ENCODE results near the gene PER1. TPM values are rescaled to one million over a fixed set of nuclear protein-coding genes. Genes with fewer than 3 reads are reported as not detected.

PER1 gene
- total and polyA plus RNA-seq, 2 of the 4 experiments (the other 2 are of a cell fraction), result 3.4 to 10.5 TPM

- Histone ChIP-seq H3K4me1 (ENCODE audit: control insufficient read depth, insufficient read depth, low read length) (no peaks in the 10 kb centered on the region), H3K9me3 (ENCODE audit: control insufficient read depth, insufficient read depth, low read length) (no peaks in the 10 kb centered on the region), H2AK9ac (replicated peaks; ENCODE audit: low read depth, low read length, poor library complexity) (peak overlapping the region; percentile 61), H3K4me2 (ENCODE audit: low read depth, low read length) (no peak overlapping the region), H4K5ac (ENCODE audit: low read depth, low read length) (no peak overlapping the region), H3K27me3 (ENCODE audit: control insufficient read depth, insufficient read depth, low read length) (peaks cover 78% of the 10 kb centered on the region), H3K4me3 (ENCODE audit: insufficient read depth, low read depth, low read length) (no peak overlapping the region), H3K9ac (ENCODE audit: low read depth, low read length) (no peak overlapping the region), H2BK5ac (ENCODE audit: low read depth, low read length, poor library complexity, severe bottlenecking) (no peak overlapping the region), H2BK20ac (ENCODE audit: low read depth, low read length) (no peak overlapping the region), H3K27ac (ENCODE audit: insufficient read depth, low read length) (no peak overlapping the region), H2AFZ (replicated peaks; ENCODE audit: low read length, poor library complexity) (no peak overlapping the region), H3K14ac (replicated peaks; ENCODE audit: low read depth, low read length) (no peak overlapping the region), H3K36me3 (ENCODE audit: control insufficient read depth, insufficient read depth, low read length) (no peaks in the 10 kb centered on the region), H3K23ac (ENCODE audit: low read depth, low read length) (no peak overlapping the region), H4K91ac (ENCODE audit: insufficient read depth, low read depth, low read length) (no peak overlapping the region), H2BK120ac (ENCODE audit: low read depth, low read length) (no peak overlapping the region), H2BK15ac (ENCODE audit: low read depth, low read length) (no peak overlapping the region), H3K18ac (ENCODE audit: low read depth, low read length) (no peak overlapping the region), H4K8ac (ENCODE audit: low read depth in 2 of 2, low read length in 2 of 2) (no peak overlapping the region), H3K4ac (ENCODE audit: low read depth, low read length) (no peak overlapping the region), H3K56ac (ENCODE audit: extremely low read depth, insufficient read depth, low read length) (no peak overlapping the region), H3K9me1 (ENCODE audit: insufficient read depth, low read length) (no peaks in the 10 kb centered on the region), H2AK5ac (ENCODE audit: low read depth, low read length) (no peak overlapping the region), H4K20me1 (ENCODE audit: insufficient read depth, low read length) (no peaks in the 10 kb centered on the region), H3K79me1 (ENCODE audit: low read depth in 1 of 2, low read length in 2 of 2) (no peaks in the 10 kb centered on the region)
- no peak for TF ChIP-seq RAD21 (IDR thresholded peaks at IDR 0.05; ENCODE audit: low read length)
- TF ChIP-seq CTCF (conservative IDR thresholded peaks at IDR 0.05; ENCODE audit: low read depth, low read length), result no peak
- TF ChIP-seq RFX5 (IDR thresholded peaks at IDR 0.05; ENCODE audit: low read depth, low read length), result no peak
- no peak for TF ChIP-seq MAZ (IDR thresholded peaks at IDR 0.05; ENCODE audit: borderline replicate concordance, low read depth, low read length)
- TF ChIP-seq USF2 (IDR thresholded peaks at IDR 0.05; ENCODE audit: low read depth, low read length), result no peak
- in situ Hi-C loops (cut with MboI; ENCODE audit: low sequenced_read_pairs) (loop anchor here (25.0 kb wide), 2 partner anchors 221 to 671 kb away; partner anchors contain the start of genes ARHGEF15 and SPDYE4), intact Hi-C loops (cut with micrococcal nuclease) (no loop called here), dilution Hi-C loops (cut with HindIII; ENCODE audit: low sequenced_read_pairs, unreplicated experiment) (no loop called here)
- ChIA-PET CTCF (no interaction called here), POLR2A (ENCODE audit: unreplicated experiment) (no interaction called here)
- ATAC-seq (ENCODE audit: low read depth) (no peak), DNase-seq (no peak)
- no TSS peak for BruUV-seq (replicated peaks)
- WGBS, 2 experiments (ENCODE audit: extremely low coverage in 2 of 2, insufficient read length in 1 of 2), result 0% methylated on average over 1 of the region's 9 CpGs; no CpG with 5 or more reads in 1 of the 2 experiments
These were observed 61.0 kb downstream of the PER1 start for GRCh38 chr17:8091033-8091687.

Small RNAs within 50 kb of the gene (microRNA-seq; reads per million reads assigned to microRNA genes)
- gene MIR4521 (ENCODE audit: unreplicated experiment) (173 reads per million, percentile 58 among the genes with 10 or more reads in this experiment), gene MIR6883 (ENCODE audit: unreplicated experiment) (not detected)

Other genes starting within 250 kb of the PER1 start
- gene RNF227, start 236.1 kb downstream of the PER1 start, total RNA-seq (2012; rRNA removed), result 1.3 and 1.4 TPM in 2 replicates
- 2.7 and 3.1 TPM in 2 replicates for gene RNF227, start 236.1 kb downstream of the PER1 start, polyA plus RNA-seq (2012; rRNA removed)
- gene KCNAB3, start 222.5 kb downstream of the PER1 start, total RNA-seq (2012; rRNA removed), result 0.36 and 0.56 TPM in 2 replicates
- 4.2 and 4.9 TPM in 2 replicates for gene KCNAB3, start 222.5 kb downstream of the PER1 start, polyA plus RNA-seq (2012; rRNA removed)
- gene TRAPPC1, start 220.5 kb downstream of the PER1 start, total RNA-seq (2012; rRNA removed), result 31.4 and 50.4 TPM in 2 replicates
- gene TRAPPC1, start 220.5 kb downstream of the PER1 start, polyA plus RNA-seq (2012; rRNA removed), result 303 and 341 TPM in 2 replicates
- gene CNTROB, start 220.2 kb downstream of the PER1 start, total RNA-seq (2012; rRNA removed), result 12.5 and 12.7 TPM in 2 replicates
- 26.3 and 26.4 TPM in 2 replicates for gene CNTROB, start 220.2 kb downstream of the PER1 start, polyA plus RNA-seq (2012; rRNA removed)
- not detected in 2 replicates for gene GUCY2D, start 149.8 kb downstream of the PER1 start, total RNA-seq (2012; rRNA removed)
- 0.03 TPM in 1 of 2 replicates, not detected in the other for gene GUCY2D, start 149.8 kb downstream of the PER1 start, polyA plus RNA-seq (2012; rRNA removed)
- gene ALOX15B, start 113.3 kb downstream of the PER1 start, total RNA-seq (2012; rRNA removed), result not detected in 2 replicates
- gene ALOX15B, start 113.3 kb downstream of the PER1 start, polyA plus RNA-seq (2012; rRNA removed), result not detected in 2 replicates
- not detected in 2 replicates for gene ALOX12B, start 64.7 kb downstream of the PER1 start, total RNA-seq (2012; rRNA removed)
- not detected in 2 replicates for gene ALOX12B, start 64.7 kb downstream of the PER1 start, polyA plus RNA-seq (2012; rRNA removed)
- under 0.01 TPM in 2 replicates for gene ALOXE3, start 33.9 kb downstream of the PER1 start, total RNA-seq (2012; rRNA removed)
- 0.19 and 0.26 TPM in 2 replicates for gene ALOXE3, start 33.9 kb downstream of the PER1 start, polyA plus RNA-seq (2012; rRNA removed)
- not detected in 2 replicates for gene HES7, start 28.3 kb downstream of the PER1 start, total RNA-seq (2012; rRNA removed)
- gene HES7, start 28.3 kb downstream of the PER1 start, polyA plus RNA-seq (2012; rRNA removed), result 0.43 and 0.56 TPM in 2 replicates
- 2.2 and 2.3 TPM in 2 replicates for gene VAMP2, start 10.5 kb upstream of the PER1 start, total RNA-seq (2012; rRNA removed)
- gene VAMP2, start 10.5 kb upstream of the PER1 start, polyA plus RNA-seq (2012; rRNA removed), result 27.3 and 33.3 TPM in 2 replicates
- 14.3 and 60.3 TPM in 2 replicates for gene TMEM107, start 24.0 kb upstream of the PER1 start, total RNA-seq (2012; rRNA removed)
- 12.9 and 13.4 TPM in 2 replicates for gene TMEM107, start 24.0 kb upstream of the PER1 start, polyA plus RNA-seq (2012; rRNA removed)
- gene BORCS6, start 37.8 kb upstream of the PER1 start, total RNA-seq (2012; rRNA removed), result 2.7 and 3.1 TPM in 2 replicates
- gene BORCS6, start 37.8 kb upstream of the PER1 start, polyA plus RNA-seq (2012; rRNA removed), result 3.3 and 4.3 TPM in 2 replicates
- gene AURKB, start 58.2 kb upstream of the PER1 start, total RNA-seq (2012; rRNA removed), result 38.9 and 45.9 TPM in 2 replicates
- 55.0 and 62.0 TPM in 2 replicates for gene AURKB, start 58.2 kb upstream of the PER1 start, polyA plus RNA-seq (2012; rRNA removed)
- gene CTC1, start 95.7 kb upstream of the PER1 start, total RNA-seq (2012; rRNA removed), result 1.1 and 1.8 TPM in 2 replicates
- 6.1 and 9.0 TPM in 2 replicates for gene CTC1, start 95.7 kb upstream of the PER1 start, polyA plus RNA-seq (2012; rRNA removed)
- gene PFAS, start 96.9 kb upstream of the PER1 start, total RNA-seq (2012; rRNA removed), result 22.2 and 26.2 TPM in 2 replicates
- gene PFAS, start 96.9 kb upstream of the PER1 start, polyA plus RNA-seq (2012; rRNA removed), result 20.5 and 20.7 TPM in 2 replicates
- gene RANGRF, start 136.3 kb upstream of the PER1 start, total RNA-seq (2012; rRNA removed), result 16.1 and 19.5 TPM in 2 replicates
- gene RANGRF, start 136.3 kb upstream of the PER1 start, polyA plus RNA-seq (2012; rRNA removed), result 36.6 and 42.9 TPM in 2 replicates
- 0.18 and 0.28 TPM in 2 replicates for gene SLC25A35, start 143.0 kb upstream of the PER1 start, total RNA-seq (2012; rRNA removed)
- gene SLC25A35, start 143.0 kb upstream of the PER1 start, polyA plus RNA-seq (2012; rRNA removed), result 2.0 and 3.1 TPM in 2 replicates
- not detected in 2 replicates for gene ARHGEF15, start 157.8 kb upstream of the PER1 start, total RNA-seq (2012; rRNA removed)
- gene ARHGEF15, start 157.8 kb upstream of the PER1 start, polyA plus RNA-seq (2012; rRNA removed), result not detected in 2 replicates
- not detected in 2 replicates for gene ODF4, start 187.4 kb upstream of the PER1 start, total RNA-seq (2012; rRNA removed)
- gene ODF4, start 187.4 kb upstream of the PER1 start, polyA plus RNA-seq (2012; rRNA removed), result not detected in 2 replicates
- 5,013 and 5,721 TPM in 2 replicates for gene RPL26, start 230.8 kb upstream of the PER1 start, total RNA-seq (2012; rRNA removed)
- 3,797 and 4,763 TPM in 2 replicates for gene RPL26, start 230.8 kb upstream of the PER1 start, polyA plus RNA-seq (2012; rRNA removed)
- gene RNF222, start 245.4 kb upstream of the PER1 start, total RNA-seq (2012; rRNA removed), result not detected in 2 replicates
- not detected in 2 replicates for gene RNF222, start 245.4 kb upstream of the PER1 start, polyA plus RNA-seq (2012; rRNA removed)

All from IMR-90 (cell line).